Measurements from ENCODE around the gene ATP9B. TPM values are rescaled to one million over a fixed set of nuclear protein-coding genes. Genes with fewer than 3 reads are reported as not detected.

ATP9B gene
- total RNA-seq, 1 experiment from 2014 or later, result 20.9 TPM

DNA sequence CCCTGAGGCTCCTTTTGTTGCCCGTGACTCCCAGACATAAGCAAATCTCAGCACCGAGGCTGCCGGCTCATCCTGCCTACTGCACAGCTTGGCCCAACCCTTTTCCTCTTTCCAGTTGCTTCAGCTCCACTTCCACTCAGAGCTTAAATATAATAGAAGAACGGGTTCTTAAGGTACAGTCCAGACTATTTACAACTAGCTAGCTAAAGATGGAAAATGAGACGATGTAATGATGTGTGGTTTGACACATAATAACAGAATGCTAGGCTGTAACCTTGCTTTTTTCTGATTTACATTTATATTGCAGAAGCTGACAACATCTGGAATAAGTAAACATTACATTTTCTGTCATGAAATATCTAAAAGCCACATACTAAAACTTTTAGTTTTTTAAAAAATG is 26.9 kb upstream of the ATP9B start:
- H3K4ac ChIP-seq (ENCODE audit: low read depth, low read length), result no peak overlapping the region
- H3K23ac ChIP-seq (ENCODE audit: insufficient read length, low read depth, low read length), result no peak overlapping the region
- no peak overlapping the region for H4K8ac ChIP-seq (replicated peaks; ENCODE audit: insufficient read length, low read depth, low read length)
- H2BK12ac ChIP-seq (ENCODE audit: insufficient read length, low read depth, low read length), result no peak overlapping the region
- H3T11ph ChIP-seq (ENCODE audit: low read length), result no peak overlapping the region
- H3K56ac ChIP-seq (ENCODE audit: insufficient read length, low read depth, low read length), result no peak overlapping the region
- Mint-ChIP-seq H3K27me3 (ENCODE audit: low read depth) (peaks cover 14% of the 10 kb centered on the region), H3K4me3 (no peak overlapping the region), H3K36me3 (ENCODE audit: insufficient read depth in 1 of 3, low read depth in 3 of 3) (peaks cover 2 to 8% (median 2%) of the 10 kb centered on the region in 3 experiments; a peak in 6 of 7 replicates), H3K9me3 (peaks cover 24 to 40% of the 10 kb centered on the region in 2 experiments), H3K4me1 (peaks cover 0 to 9% of the 10 kb centered on the region in 2 experiments; a peak in 2 of 4 replicates), H3K27ac (no peak overlapping the region)
- WGBS (ENCODE audit: extremely low coverage, insufficient read length, low lambda C conversion rate), result no CpG with 5 or more reads among the region's 5 CpGs
- no peak overlapping the region for H4K91ac ChIP-seq (ENCODE audit: insufficient read length, low read depth, low read length)
- no peak overlapping the region for H2AK5ac ChIP-seq (ENCODE audit: insufficient read length, low read length)
- H2AFZ ChIP-seq (ENCODE audit: low read length), result no peak overlapping the region
- no peaks in the 10 kb centered on the region for H3K79me1 ChIP-seq (ENCODE audit: insufficient read depth, low read depth, low read length, poor library complexity, severe bottlenecking)
- no peak for DNase-seq
- no peak overlapping the region for H4K5ac ChIP-seq (ENCODE audit: insufficient read length, low read depth, low read length)
- H2BK20ac ChIP-seq (ENCODE audit: low read depth, low read length, poor library complexity, severe bottlenecking), result no peak overlapping the region
- H4K20me1 ChIP-seq (ENCODE audit: control insufficient read depth, insufficient read depth, insufficient read length), result no peaks in the 10 kb centered on the region
- H3K4me2 ChIP-seq (ENCODE audit: insufficient read depth, insufficient read length, low read length), result no peak overlapping the region
- no peak overlapping the region for H3K14ac ChIP-seq (ENCODE audit: insufficient read depth, low read length)
- H2BK120ac ChIP-seq (ENCODE audit: low read depth, low read length, poor library complexity, severe bottlenecking), result no peak overlapping the region
- TF ChIP-seq, protein P1, sequence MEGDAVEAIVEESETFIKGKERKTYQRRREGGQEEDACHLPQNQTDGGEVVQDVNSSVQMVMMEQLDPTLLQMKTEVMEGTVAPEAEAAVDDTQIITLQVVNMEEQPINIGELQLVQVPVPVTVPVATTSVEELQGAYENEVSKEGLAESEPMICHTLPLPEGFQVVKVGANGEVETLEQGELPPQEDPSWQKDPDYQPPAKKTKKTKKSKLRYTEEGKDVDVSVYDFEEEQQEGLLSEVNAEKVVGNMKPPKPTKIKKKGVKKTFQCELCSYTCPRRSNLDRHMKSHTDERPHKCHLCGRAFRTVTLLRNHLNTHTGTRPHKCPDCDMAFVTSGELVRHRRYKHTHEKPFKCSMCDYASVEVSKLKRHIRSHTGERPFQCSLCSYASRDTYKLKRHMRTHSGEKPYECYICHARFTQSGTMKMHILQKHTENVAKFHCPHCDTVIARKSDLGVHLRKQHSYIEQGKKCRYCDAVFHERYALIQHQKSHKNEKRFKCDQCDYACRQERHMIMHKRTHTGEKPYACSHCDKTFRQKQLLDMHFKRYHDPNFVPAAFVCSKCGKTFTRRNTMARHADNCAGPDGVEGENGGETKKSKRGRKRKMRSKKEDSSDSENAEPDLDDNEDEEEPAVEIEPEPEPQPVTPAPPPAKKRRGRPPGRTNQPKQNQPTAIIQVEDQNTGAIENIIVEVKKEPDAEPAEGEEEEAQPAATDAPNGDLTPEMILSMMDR (conservative IDR thresholded peaks at IDR 0.05), result no peak
- H3K27me3 ChIP-seq (ENCODE audit: insufficient read depth, low read length), result no peaks in the 10 kb centered on the region
- no peak overlapping the region for H2BK5ac ChIP-seq (ENCODE audit: insufficient read length, low read length)
- H3K79me2 ChIP-seq (ENCODE audit: insufficient read depth, low read length), result no peaks in the 10 kb centered on the region
- H3K9ac ChIP-seq (ENCODE audit: extremely low read depth, insufficient read length, low read length), result no peak overlapping the region
- H3K4me1 ChIP-seq (ENCODE audit: insufficient read depth, low read length), result no peaks in the 10 kb centered on the region
- H3K18ac ChIP-seq (ENCODE audit: insufficient read length, low read depth, low read length), result no peak overlapping the region
- H2BK15ac ChIP-seq (ENCODE audit: low read depth, low read length), result no peak overlapping the region
- H3K9me3 ChIP-seq (ENCODE audit: control insufficient read depth, low read depth, low read length), result no peaks in the 10 kb centered on the region
- no peaks in the 10 kb centered on the region for H3K23me2 ChIP-seq (ENCODE audit: insufficient read length, low read depth, low read length, poor library complexity, severe bottlenecking)
- H3K27ac ChIP-seq (ENCODE audit: insufficient read length, low read depth, low read length), result no peak overlapping the region
